ENCODE results near the gene CPT2. TPM values are rescaled to one million over a fixed set of nuclear protein-coding genes. Genes with fewer than 3 reads are reported as not detected.

CPT2 gene
- total and polyA plus RNA-seq, 9 of the 15 experiments (the other 6 are each of a cell fraction or from before 2014, with no cell fraction given), result 7.6 to 25.1 (median 16.8) TPM

DNA sequence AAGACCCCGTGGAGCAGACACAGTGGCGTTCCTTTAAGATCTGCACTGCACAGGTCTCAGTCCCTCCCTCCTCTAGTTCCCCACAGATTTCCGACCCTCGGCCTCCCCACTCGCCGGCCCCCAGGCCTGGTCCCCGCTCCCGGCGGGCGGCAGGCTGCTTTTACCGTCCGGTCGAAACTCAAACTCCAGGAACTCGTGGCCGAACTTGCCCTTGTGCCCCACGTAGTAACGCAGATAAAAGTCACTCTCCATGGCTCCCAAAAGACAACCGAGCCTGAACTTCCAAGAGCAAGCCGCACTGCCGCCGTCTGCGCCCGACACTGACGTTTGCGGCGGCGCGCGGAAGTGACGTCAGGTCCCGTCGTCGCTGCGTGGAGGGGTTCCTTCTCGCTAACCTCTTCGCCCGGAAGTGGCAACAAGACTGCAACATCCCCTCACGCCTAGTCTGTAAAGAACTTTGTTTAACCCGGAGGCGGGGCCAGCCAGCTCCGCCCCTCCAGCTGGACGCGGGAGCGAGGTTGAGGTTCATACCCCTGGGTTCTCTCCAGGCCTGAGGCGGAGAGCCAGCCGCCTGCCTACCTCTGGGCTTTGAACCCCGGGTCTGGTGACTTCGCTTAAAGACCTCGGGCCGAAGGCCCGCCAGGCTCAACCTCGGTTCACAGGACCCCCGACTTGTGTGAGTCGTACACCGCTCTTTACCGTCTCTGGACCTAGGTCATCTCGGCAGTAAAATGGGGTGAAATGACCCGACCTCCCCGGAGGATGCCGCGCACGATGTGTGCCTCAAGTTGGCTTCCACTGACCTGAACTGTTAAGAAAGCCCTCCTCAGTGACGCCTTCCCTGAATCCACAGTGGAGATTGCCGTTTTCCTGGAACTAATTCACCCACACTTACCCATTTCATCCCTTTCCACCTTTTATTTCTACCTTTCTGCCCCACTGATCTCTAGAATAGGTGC is 41.9 kb downstream of the CPT2 start, which contains the start of gene MAGOH (continued):
- peak; percentile 64 for TF ChIP-seq MGA (IDR thresholded peaks at IDR 0.05)
- TF ChIP-seq POLR2AphosphoS5 (IDR thresholded peaks at IDR 0.05; ENCODE audit: control insufficient read depth, insufficient read depth, low read depth, low read length), result peak; percentile 93
- TF ChIP-seq ZNF184 (CRISPR knock-in tag; IDR thresholded peaks at IDR 0.05), result 0 out of 2 replicates have a peak, but pooled peaks have one; percentile 36
- no peak for TF ChIP-seq TAL1 (IDR thresholded peaks at IDR 0.05)
- TF ChIP-seq TAF9B (IDR thresholded peaks at IDR 0.05; ENCODE audit: partially characterized antibody), result peak; percentile 77
- TF ChIP-seq SMARCA5 (IDR thresholded peaks at IDR 0.05), result peak; percentile 51; the same call in 1 of the 2 replicates
- TF ChIP-seq NR2C1 (IDR thresholded peaks at IDR 0.05), result peak; percentile 87
- TF ChIP-seq NR2C1 (tag; IDR thresholded peaks at IDR 0.05), result peak; percentile 92
- TF ChIP-seq PCBP2 (IDR thresholded peaks at IDR 0.05; ENCODE audit: low read depth, low read length, poor library complexity, severe bottlenecking), result no peak
- TF ChIP-seq, protein P1, sequence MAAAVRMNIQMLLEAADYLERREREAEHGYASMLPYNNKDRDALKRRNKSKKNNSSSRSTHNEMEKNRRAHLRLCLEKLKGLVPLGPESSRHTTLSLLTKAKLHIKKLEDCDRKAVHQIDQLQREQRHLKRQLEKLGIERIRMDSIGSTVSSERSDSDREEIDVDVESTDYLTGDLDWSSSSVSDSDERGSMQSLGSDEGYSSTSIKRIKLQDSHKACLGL (CRISPR knock-in tag; IDR thresholded peaks at IDR 0.05; ENCODE audit: borderline replicate concordance, poor library complexity, severe bottlenecking), result no peak
- peak; percentile 60 for TF ChIP-seq FIP1L1 (IDR thresholded peaks at IDR 0.05; ENCODE audit: low read depth, low read length, poor library complexity, severe bottlenecking)
- TF ChIP-seq GATAD2B (IDR thresholded peaks at IDR 0.05; ENCODE audit: borderline replicate concordance), result peak; percentile 55; the same call in 1 of the 2 replicates
- TF ChIP-seq ZBTB26 (CRISPR knock-in tag; IDR thresholded peaks at IDR 0.05), result 0 out of 2 replicates have a peak, but pooled peaks have one; percentile 22
- TF ChIP-seq KAT8 (IDR thresholded peaks at IDR 0.05; ENCODE audit: low read depth), result 0 out of 2 replicates have a peak, but pooled peaks have one; percentile 28
